ENCODE data around the gene SGK1.
A peak's percentile ranks its signal among the peaks of the same experiment; 100 is the strongest.
"Not testable (repeated sequence)": the region's sequence is repeated elsewhere in the genome, so short reads cannot be mapped to it uniquely, and the experiment has no call there.

SGK1 gene

GRCh38 chr6:134249759-134250602 is 67.9 kb downstream of the SGK1 start:
- DNase-seq: no peak

DNA sequence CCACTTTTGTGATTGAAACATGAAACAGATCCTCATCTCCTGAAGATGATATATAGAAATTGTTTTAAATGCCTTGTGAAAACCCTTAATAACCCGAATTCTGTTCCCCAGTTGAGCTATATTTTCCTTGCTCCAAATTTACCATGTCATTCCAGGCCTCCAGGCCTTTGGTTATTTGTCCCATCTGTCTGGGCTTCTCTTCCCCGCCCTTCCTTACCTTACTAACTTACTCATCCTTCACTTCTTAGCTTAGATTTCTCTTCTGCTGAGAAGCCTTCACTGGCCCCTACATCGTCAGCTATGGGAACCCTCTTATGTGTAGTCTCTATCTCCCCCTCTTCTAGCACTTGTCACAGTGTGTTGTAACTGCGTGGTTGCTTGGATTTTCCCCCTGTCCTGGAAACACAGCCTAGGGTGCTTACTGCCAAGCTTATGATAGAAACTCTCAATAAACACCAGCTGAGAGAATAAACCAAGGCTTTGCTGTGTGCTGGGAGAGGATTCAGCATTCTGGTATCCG is 68.6 kb downstream of the SGK1 start:
- no peak for DNase-seq

- DNase-seq: no peak
These were observed 69.9 kb downstream of the SGK1 start for GRCh38 chr6:134247844-134248580.

- no peak for DNase-seq
These were observed 70.6 kb downstream of the SGK1 start for GRCh38 chr6:134247231-134247833.

- DNase-seq: no peak
These were observed 72.2 kb downstream of the SGK1 start for GRCh38 chr6:134245706-134246105.

DNA sequence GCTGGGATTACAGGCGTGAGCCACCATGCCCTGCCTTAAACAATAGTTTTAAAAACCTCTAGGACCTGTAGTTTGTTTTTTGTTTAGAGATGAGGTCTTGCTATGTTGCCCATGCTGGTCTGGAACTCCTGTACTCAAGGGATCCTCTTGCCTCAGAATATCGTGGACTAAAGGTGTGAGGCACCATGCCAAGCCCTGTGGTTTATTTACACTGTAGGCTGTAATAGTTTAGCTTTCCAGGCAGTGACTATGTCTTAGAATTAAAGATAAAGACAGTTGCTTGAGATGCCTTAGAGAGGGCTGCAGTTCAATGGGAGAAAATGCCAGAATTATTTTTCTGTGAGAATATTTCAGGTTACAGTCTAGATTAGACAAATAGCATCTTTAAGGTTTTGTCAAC is 72.9 kb downstream of the SGK1 start:
- DNase-seq: no peak

DNA sequence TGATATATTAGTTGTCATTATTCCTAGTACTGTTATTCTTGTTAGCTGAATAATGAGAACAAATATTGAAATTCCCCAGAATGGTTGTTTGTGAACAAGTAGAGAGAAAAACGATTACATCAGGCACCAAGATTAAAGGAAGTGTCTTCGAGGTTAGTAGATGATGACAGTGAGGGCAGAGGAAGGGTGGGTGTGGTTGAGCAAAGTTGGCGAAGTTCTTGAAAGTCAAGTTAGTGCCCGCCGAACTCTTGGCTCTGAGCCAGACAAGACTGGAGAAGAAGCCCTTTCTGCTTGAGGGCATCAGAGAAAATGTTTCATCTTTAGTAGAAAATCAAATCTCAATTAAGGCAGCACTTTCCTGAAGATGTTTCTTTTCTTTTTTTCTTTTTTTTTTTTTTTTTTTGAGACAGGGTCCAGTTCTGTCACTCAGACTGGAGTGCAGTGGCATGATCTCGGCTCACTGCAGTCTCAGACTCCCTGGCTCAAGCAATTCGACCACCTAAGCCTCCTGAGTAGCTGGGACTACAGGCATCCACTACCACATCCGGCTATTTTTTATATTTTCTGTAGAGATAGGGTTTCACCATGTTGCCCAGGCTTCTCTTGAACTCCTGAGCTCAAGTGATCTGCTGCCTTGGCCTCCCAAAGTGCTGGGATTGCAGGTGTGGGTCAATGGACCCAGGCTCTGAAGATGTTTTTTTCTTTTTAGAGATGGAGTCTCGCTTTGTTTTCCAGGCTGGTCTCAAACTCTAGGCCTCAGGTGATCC is 77.1 kb downstream of the SGK1 start:
- no peak for DNase-seq

GRCh38 chr6:134238960-134239795 is 78.7 kb downstream of the SGK1 start:
- DNase-seq: no peak

DNA sequence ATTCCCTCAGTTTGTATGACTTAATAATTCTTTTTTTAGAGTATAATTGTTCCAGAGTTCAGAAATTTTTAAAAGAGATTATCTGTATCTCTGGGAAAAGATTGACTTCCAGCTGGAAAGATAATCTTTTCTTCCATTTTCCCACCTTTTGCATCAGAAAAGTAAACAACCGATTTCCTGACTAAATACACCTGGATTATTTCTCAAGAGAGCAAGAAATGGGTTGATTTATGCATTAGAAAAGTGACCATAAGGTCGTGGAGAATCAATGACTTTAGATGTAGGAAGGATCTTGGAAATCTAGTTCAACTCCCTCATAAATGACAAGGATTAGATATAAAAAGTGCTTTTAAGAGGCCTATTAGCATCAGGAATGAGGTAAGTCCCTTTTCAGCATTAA is 79.9 kb downstream of the SGK1 start:
- DNase-seq: no peak

- DNase-seq: peak; percentile 59
These were observed 81.8 kb downstream of the SGK1 start for GRCh38 chr6:134235937-134236751.

GRCh38 chr6:134235334-134235733 is 82.6 kb downstream of the SGK1 start:
- not testable (repeated sequence) for DNase-seq

DNA sequence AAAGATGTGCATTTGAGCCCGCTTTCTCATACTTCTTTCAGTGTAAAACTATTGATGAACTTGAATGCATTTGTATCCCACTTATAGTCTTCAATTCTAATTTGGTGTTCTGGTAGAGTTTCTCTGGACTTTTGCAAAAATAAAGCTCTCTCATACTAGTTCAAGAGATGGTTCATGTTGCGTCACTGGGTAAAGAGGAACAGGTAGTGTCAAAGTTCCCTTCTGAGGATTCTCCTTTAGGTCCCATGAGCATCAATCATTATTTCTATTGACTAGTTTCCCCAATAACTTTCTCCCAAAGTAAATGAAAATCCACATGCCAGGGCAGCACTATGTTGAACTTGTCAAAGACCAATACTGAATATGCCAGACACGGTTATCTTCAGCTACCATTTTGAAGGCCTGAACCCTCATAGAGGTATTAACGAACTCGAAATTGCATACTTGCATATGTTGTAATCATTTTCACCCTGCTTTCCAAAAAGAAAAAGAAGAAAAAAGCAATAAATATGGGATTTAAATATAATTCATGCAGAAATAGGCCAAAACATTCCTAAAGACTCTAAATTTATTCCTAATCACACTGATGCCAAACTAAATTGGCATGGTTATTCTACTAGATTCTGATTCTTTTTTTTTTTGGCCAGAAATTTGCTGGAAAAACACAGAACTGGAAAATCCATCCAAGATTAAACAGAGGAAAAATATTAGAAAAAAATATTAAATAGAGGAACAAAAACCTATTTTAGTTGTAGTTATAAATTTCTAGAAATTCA is 84.5 kb downstream of the SGK1 start:
- DNase-seq: no peak

GRCh38 chr6:134230940-134231339 is 87.0 kb downstream of the SGK1 start:
- no peak for DNase-seq

- DNase-seq: no peak
These were observed 87.7 kb downstream of the SGK1 start for GRCh38 chr6:134230087-134230700.

- DNase-seq: no peak
These were observed 88.4 kb downstream of the SGK1 start for GRCh38 chr6:134229520-134229919.

GRCh38 chr6:134223796-134224420 is 94.0 kb downstream of the SGK1 start:
- peak; percentile 47 for DNase-seq

GRCh38 chr6:134221250-134221649 is 96.7 kb downstream of the SGK1 start:
- no peak for DNase-seq

- no peak for DNase-seq
These were observed 100.1 kb downstream of the SGK1 start for GRCh38 chr6:134217798-134218140.

DNA sequence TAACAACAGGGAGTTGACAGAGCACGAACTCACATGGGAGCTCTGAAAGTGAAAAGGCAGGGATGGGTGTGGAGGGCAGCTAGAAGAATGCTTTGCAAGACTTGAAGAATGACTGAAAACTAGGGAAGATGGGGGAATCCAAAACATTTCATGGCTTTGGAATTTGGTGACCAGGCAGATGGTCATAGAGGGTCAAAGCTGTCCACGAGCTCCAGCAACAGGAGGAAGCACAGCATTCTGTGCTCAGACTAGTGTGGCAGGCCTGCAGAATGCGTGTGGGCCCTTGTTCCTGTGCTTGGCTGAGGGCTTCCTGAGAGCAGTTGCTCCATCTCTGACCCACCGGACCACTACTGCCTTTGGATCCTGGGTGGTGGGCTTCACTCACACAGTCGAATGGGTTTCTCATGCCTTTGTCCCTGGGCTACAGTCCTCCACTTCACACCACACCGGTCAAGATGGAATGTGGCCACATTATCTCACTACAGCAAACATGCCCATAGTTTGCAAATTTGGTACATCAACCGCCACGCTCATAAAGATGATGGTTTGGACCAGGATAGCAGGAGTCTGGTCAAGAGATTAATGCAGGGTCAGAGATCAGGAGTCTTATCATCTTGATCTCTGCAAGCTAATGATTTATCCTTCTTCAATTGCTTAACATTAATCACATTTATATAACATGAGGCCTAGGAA is 100.7 kb downstream of the SGK1 start:
- DNase-seq: no peak
